DOHH2 (cell line): ENCODE measurements around the gene IL20.

Source experiments
- CTCF ChIP-seq: fragments of 200-600 bp; sonication (generic); IDR thresholded peaks from one replicate; pipeline ENCODE4 v1.5.1; 2014; ENCODE audit warnings: antibody characterized with exemption, mild to moderate bottlenecking, low read depth, low read length; ENCODE audit not compliant: poor library complexity, severe bottlenecking
- EZH2phosphoT487 ChIP-seq: fragments of 200-600 bp; sonication (generic); IDR thresholded peaks from 2 replicates; pipeline ENCODE4 v1.6.1; 2017; ENCODE audit warnings: borderline replicate concordance, mild to moderate bottlenecking, antibody characterized with exemption, low read length, moderate library complexity, mixed read lengths

- no peak for TF ChIP-seq CTCF
- no peak for TF ChIP-seq EZH2phosphoT487
These were observed 23.7 kb upstream of the IL20 start for GRCh38 chr1:206841609-206842323.
